CD4-positive, alpha-beta T cell treated with Interleukin-12 subunit alpha and Interleukin-12 subunit beta, for 1 hour (primary cell): Measurements from ENCODE around the gene KRTAP13-2.
A peak's percentile ranks its signal among the peaks of the same experiment; 100 is the strongest.

Source experiments
- DNase-seq: peaks from one replicate; pipeline ENCODE4 v3.0.0-alpha.2; 2020

KRTAP13-2 gene, protein sequence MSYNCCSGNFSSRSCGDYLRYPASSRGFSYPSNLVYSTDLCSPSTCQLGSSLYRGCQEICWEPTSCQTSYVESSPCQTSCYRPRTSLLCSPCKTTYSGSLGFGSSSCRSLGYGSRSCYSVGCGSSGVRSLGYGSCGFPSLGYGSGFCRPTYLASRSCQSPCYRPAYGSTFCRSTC

DNA sequence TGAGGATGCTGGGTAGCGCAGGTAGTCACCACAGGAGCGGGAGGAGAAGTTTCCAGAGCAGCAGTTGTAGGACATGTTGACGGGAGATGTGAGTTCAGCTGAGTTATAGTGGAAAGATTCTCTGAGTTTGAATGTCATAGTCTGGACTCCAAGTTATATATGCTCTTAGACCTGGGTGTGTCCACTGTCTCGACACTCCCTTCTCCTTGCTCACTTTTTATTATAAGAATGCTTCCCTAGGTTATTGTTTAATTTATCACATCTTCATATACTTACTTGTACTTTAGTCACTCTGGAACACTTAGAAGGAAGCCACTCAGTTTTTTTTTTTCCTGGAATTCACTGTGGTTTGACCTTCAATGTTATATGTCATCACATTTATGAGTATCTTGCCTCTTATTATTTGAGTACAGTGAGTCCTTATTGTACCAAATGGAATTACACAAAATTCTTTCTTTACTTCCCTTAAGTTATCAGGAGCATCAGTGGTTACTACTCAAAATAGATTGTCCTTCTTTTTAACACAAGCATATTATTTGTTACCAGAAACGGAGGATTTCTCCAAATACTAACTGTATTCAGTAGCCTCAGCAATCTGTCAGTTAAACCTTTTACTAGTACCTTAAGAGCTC, at the start of gene KRTAP13-2:
KRTAP13-2 (minus strand) TSS at position 133 of the 632 bp plus-strand sequence; CDS start at position 75, 58 bp downstream.
- DNase-seq = no peak

DNA sequence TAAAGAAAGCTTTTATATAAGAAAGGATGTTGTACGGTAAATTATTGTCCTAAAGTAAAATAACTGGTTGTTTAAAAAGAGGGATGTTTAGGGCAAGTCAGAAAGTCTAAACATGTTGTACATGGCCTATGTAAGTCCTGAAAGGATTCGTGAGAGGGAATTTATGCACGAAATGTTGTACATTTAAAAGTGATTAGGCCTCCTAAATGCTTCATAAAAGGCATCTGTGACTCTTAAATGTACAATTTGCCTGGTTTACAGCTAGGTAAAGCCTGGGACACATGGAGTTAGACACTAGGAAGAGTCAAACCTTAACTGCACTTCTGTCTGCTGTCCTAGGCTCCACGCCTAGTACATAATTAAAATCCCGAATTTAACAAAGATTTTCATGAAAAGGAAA, 43.9 kb upstream of the KRTAP13-2 start:
- DNase-seq = no peak

DNA sequence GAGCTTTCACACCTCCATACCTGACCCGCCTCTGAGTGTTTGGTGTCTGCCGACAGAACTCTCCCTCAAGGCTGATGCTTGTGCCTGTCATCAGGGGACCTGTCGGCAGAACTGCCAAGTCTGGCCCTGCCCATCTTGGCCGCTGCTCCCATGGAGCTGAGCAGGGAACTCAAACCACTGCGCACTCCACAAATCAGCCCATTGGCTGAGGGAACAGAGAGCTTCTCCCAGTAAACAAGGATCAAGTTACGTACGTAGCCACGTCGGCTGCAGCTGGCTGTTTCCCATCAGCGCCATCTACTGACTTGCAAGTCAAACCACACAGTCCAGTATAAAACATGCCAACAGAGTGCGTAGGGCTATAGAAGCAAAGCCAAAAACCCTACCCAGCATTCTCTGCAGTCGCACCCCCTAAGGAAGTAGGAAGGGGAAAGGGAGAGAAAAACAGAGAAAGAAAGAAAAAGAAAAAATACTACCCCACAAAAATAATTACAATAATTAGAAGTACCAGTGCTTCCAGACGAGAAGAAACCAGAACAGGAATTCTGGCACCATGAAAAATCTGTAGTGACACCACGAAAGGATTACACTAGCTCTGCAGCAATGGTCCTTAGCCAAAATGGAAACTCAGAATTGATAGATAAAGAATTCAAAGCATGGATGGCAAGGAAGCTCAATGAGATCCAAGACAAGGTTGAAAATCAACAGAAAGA, 36.9 kb upstream of the KRTAP13-2 start:
- no peak for DNase-seq

DNA sequence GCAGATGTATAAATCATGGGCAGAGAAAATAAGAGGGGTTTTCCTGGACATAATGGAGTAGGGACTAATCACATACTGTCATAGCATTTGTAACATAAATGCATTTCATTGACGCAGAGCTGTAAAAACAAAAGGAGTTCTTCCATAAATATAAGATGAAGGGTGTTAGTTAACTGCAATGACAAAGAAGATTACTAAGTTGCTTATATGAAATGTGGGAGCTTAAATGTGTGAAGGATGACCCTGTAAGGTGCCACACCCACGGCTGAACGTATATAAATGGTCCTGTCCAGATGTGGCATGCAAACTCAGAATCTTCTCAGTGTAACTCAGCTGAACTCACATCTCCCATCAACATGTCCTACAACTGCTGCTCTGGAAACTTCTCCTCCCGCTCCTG, 23.7 kb upstream of the KRTAP13-2 start, which contains the start of gene KRTAP13-1:
KRTAP13-1 (plus strand) TSS at position 301 of the 400 bp plus-strand sequence; CDS start at position 357, 56 bp downstream.
- no peak for DNase-seq

DNA sequence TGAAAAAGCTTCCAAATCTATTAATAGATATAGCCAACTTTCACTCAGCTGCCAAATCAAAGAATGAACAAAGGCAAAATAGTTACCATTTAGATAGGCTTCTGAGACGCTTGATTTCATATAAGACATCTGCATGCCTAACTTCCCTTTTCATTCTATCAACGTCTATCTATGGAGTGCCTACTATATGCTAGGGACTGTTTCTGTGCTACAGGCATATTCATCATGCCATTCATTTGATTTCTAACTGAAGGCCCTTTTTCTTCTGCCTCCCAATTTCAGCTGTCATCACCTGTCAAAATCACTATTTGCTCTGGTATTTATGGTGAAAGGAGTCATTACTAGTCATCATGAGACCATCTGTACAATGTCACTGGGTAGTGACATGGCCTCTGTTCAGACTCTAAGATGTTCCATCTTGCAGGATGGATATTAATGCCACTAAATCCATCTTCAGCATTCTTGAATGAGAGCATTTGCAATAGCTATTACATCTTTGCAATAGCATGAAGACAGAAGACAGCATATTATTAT, 19.5 kb upstream of the KRTAP13-2 start:
- DNase-seq = no peak

DNA sequence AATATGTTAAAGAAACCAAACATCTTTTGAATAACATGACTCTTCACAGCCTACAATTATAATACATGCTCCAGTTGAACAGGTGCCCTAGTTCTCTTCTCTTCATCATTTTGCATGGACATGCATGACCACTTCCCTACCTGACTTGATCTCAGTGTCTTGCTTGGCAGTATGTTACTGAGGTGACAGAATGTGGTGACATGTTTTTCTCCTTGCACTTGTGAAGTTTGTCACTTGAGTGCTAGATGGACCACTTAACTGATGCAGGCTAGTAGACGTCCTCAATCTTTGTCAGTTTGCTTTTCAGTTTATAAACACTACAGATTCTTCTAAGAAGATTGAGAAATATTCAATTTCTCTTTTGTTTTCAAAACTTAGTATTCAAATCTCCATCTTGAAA, 10.1 kb upstream of the KRTAP13-2 start:
- no peak for DNase-seq

DNA sequence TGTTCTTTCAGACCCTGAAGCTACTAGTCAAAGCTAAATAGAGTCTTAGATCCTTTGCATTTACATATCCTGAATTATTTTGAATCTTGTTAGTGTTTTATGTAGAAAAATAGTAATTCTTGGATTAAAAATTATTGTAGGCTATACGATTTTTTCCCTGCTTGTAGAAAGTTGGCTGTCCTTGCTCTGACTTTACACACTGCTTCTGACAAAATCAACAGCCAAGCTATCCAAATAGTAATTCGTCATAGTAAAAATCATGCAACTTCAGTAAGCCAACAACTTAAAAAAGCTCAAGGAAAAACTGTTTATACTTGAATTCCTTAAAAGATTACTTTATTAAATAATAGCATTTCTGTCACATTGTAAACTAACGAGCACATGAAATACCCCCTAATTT, 16.2 kb downstream of the KRTAP13-2 start:
- no peak for DNase-seq

DNA sequence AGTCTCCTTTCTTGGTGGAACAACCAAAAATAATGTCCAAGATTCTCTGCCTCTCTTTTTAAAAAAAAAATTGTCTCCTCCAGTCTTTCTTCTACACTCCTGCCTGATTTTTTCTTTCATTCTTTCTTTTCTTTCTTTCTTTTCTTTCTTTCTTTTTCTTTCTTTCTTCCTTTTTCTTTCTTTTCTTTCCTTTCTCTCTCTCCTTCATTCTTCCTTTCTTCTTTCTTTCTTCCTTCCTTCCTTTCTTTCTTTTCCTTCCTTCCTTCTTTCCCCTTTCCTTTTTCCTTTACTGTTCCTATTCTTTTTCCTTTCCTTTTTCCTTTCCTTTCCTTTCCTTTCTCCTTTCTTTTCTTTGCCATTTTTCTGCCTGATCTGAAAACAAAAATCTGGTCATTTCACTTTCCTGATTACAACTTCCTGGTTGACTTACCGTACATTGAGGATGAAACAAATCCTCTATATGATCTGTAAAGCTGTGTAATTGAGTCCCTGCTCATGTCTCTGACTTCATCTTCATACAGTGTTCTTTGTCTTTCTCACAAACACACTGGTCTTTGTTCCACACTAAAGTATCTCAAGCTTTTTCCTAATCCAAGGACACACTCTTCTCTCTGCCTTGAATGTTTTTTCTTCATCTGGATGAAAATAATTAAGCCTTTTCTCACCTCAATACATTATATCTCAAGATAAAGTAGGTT, 17.6 kb downstream of the KRTAP13-2 start:
- DNase-seq = no peak

DNA sequence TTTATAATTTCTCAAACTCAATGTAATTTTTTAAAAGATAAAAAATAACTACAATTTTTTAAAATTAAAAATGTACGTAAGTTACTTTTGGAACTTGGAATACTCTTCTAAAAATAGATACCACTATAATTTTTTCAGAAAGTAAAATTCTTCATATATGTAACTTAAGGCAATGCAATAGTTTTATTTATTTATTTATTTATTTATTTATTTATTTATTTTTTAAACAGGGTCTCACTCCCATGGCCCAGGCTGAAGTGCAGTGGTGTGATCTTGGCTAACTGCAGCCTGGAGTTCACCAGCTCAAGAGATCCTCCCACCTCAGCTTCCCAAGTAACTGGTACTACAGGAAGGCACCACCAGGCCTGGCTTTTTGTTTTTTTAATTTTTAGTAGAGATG, 20.5 kb downstream of the KRTAP13-2 start:
- no peak for DNase-seq

DNA sequence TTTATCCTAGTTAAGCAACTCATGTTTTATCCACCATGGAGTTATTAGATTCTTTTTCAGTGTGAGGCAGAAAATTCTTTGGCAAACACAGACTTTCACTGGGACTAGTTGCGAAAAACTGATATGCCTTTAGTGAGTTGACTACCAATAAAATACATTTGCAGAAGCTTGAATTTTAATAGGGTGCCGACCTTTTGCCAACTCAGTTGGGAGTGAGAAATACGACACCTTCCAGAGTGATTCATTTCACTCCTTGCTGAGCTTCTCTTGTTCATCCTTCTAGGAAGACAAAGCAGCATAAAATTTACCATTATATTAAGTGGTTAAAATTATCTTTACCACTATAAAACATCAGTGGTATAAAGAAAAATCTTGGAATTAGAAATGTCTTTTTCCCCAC, 22.5 kb downstream of the KRTAP13-2 start:
- no peak for DNase-seq

DNA sequence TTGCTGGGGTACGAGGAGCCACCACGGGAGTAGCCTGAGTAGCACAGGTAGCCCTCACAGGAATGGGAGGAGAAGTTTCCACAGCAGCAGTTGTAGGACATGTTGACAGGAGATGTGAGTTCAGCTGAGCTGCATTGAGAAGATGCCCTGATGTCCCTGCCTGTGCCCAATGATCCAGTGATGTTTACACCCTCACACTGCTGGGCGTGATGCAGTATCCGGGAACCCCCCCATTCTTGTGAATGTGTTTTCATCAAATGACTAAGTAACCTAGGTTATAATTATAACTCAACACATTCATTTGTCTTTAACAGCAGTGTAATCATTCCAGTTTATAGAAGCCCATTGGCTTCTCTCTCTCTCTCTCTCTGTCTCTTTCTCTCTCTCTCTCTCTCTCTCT, 23.6 kb downstream of the KRTAP13-2 start, which contains the start of gene KRTAP23-1:
KRTAP23-1 (minus strand) TSS at position 101 of the 400 bp plus-strand sequence; CDS start at position 101, 0 bp downstream.
- no peak for DNase-seq

DNA sequence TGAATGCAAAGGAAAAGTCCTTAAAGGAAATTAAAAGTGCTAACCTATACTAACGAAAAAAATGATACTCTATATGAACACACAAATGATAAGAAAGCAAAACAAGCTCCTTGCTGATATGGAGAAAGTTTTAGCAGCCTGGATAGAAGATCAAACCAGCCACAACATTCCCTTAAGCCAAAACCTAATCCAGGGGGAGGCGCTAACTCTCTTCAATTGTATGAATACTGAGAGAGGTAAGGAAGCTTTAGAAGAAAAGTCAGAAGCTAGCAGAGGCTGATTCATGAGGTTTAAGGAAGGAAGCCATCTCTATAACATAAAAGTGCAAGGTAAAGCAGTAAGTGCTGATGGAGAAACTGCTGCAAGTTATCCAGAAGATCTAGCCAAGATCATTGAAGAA, 27.1 kb downstream of the KRTAP13-2 start:
- DNase-seq = no peak

DNA sequence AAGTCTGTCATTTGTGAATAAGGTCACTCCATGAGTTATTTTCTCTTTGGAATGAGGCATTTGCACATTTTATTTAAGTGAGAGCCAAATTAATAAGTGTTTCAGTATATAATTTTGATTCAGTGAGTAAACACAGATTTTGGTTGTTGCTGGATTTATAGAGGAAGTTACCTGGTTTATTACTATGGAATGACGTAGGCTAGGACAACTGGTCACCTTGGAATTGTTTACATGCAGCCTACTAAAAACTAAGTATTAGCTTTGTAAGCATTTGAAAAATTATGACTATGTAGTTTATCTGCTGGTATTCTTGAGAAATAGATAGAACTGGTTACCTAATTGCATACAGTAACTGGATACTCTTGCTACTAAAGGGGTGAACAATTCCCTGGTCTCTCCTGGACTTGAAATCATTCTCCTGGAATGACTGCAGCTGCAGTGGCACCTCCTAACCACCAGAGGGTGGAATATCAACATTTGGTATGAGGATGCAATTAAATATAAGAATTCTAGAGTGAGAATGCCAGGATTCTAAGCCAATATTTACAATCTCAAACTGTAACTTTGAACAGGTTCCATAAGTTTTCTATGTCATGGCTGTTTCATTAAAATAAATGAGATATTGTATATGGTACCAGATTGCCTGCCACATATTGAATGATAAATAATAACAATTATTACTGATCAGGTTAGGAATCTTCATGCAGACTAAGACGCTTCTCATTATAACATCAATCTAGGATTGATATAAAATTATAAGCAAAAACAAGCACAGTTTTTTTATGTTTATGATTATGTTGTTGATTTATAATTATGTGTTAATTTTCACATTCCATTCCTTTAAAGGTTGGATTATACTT, 31.1 kb downstream of the KRTAP13-2 start:
- DNase-seq = peak; percentile 22

DNA sequence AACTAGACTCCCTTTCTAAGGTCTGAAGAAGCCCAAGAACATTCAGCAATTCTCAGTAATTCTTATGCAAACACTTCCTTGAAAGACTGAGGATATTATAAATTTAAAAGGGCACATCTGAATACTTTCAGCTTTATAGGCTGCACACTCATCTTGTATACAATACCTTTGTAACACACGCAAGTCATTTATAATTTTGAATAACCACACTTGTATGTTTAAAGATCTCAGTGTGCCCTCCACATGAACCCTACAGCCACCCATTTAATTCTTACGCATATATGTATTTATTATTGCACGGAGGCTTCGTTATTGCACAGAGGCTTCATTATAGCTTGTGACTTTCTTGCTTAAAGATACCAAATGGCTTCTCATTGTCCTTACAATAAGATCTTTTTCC, 33.4 kb downstream of the KRTAP13-2 start:
- no peak for DNase-seq

DNA sequence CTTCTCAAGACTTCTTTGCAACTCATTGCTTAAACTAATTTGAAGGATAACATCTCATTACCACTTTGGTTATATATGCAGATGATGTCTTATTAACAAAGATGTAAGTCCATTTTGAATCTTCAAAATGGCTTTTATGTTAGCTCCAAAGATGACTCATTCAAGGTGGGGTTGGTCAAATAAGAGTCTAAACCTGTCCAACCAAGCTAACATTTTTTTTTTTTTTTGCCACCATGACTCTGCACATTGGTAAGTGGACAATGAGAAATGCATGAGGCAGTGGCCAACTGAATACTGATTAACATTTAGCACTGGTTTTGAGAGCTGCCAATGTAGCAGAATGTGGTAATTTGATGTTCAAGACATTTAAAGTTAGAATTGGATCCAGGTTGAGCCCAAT, 34.3 kb downstream of the KRTAP13-2 start:
- DNase-seq = no peak

DNA sequence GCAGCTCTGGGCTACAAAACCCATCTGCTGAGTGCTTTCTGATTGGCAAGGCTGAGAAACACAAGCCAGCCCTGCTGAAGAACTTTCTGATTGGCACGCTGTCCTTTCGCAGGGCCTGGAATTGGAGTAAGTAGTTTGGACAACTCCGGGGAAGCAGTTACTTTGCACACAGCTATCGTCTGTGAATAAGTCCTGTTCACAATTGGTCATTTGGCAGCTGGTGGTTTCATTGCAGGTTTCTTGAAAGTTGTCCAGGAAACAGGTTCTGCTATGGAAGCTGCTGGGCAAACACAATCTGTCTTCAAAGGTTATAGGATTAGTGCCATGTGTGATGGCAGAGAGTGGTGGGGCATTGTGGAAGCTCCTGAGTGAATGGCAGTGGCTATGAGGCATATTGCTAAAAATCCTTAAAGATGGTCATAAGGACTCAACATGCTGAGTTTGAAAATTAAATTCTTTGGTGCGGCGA, 34.8 kb downstream of the KRTAP13-2 start, which contains the start of gene KRTAP27-1:
KRTAP27-1 (minus strand) TSS at position 419 of the 469 bp plus-strand sequence; CDS start at position 393, 26 bp downstream.
- DNase-seq = no peak

DNA sequence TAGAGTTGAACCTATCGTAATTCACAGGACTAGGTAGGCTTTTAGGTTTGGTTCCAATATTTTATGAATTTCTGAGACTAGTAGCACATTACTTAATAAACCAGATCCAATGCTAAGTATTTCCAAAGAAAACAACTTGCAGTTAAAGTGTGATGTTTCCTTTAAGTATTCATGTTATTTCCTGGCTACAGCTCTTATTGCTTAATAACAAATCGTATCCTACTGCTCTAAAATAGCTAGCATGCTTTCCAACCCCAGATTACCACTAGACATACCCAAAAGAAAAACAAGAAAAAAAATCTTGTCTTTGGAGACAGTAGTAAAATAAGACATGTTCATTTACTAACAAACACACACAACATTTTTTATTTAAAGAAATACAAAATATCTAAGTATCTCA, 35.5 kb downstream of the KRTAP13-2 start:
- DNase-seq = no peak

DNA sequence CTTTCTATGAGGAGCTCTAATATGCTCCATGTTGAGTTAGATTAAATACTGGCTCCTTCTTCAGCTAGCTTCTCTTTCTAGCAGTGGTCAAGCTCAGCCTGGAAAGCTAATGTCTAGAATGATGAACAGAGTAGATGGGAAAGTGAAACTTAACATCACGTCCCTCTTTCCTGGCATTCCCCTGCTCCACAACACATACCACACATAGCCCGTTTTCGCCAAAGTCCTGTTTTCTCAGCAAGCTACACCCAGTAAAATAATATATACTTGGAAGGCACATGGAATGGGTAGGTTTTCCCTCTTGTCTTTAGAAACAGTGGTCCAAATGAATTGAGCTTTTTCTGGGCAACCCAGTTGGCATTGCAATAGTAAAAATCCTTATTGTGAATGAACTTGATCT, 38.3 kb downstream of the KRTAP13-2 start:
- no peak for DNase-seq

DNA sequence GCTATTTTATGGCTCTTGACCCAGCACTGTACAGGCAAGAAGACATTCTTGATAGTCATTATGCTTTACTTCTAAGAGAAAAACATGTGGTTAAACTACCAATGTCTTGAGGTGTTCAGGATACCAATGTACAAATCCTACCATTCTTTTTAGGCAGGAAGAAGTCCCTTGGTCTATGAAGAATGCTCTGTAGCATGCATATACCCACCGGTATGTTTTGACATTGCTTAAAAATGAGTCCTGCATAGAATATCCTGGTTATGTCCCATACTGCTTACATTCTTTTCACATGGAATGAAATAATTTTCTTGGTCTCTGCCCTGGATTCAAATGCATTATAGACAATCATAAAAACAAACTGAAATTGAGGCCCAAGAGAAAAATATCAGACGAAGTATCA, 39.4 kb downstream of the KRTAP13-2 start:
- DNase-seq = no peak

DNA sequence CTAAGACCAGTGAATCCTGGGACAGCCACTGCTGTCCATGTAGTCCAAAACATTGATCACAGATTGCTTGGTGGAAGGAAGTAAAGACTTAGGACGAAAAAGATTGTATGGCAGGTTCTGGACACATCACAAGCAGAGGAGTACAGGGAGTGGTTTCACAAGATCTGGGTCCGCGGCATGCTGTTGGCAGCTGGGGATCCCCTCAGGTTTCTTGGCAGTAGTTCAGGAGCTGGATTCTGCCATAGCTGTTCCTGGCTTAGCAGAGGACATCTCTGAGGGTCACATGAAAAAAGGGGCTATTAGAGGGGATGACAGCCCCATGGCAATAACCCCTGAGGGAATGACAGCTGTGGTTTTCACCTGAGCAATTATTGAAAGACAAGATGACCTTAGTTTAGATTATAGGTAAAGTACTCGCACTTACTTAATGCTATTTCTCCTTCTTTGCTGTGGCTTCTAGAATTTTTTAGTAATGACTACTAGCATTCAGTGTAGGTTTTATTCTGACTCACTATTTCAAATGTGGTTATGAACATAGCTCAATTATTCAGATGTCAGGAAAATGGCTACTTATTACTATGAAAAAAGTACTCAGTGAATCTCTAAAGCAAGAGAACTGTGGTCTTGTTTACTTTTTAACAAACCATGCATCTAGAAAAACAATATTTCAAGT, 42.7 kb downstream of the KRTAP13-2 start:
- DNase-seq = no peak

DNA sequence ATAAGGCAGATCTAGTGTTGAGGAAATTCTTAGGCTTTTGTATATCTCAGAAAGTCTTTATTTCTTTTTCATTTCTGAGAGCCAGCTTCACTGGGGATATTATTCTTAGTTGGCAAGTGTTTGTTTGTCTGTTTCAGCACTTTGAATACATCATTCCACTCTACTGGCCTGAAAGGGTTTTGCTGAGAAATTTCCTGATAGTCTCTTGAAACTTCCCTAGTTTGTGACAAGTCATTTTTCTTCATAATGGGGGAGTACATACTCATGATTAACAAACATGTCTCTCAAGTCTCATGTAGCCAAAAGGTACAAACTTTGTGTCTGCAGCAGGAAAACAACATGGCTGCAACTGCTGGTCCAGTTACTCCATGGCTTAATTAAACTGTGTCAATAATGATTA, 45.7 kb downstream of the KRTAP13-2 start:
- DNase-seq = no peak
